ENCODE results near the gene CDIP1. TPM values are rescaled to one million over a fixed set of nuclear protein-coding genes. Genes with fewer than 3 reads are reported as not detected.
A peak's percentile ranks its signal among the peaks of the same experiment; 100 is the strongest.

The CDIP1 gene
- total and polyA plus RNA-seq, 9 of the 15 experiments (the other 6 are each of a cell fraction or from before 2014, with no cell fraction given): 0.29 TPM; not detected in 8

DNA sequence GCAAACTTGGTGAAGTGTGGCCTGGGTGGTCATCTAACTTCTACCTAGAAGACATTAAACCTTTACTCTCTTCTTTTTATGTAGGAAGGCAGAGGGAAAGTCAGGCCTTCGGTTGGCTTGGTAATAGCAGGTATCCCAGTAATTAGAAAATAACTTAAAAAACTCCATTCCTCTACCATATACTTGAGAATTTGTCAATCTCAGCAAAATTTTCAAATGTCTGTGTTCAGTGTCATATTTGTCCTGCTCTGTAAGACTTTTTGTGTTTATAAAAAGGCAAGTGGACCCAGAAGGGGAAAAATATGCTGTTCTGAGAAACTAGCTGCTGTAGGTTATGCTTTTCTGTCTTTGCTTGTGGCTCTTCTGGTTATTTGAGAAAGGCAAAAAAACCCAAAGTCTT lies 56.6 kb downstream of the CDIP1 start:
- WGBS (ENCODE audit: insufficient coverage, low coverage, missing lambda C conversion rate): 60% methylated on average over 1 of the region's 1 CpG
- peak; percentile 84 for TF ChIP-seq MAFK (IDR thresholded peaks at IDR 0.05; ENCODE audit: low read length)
- TF ChIP-seq CTCFL (IDR thresholded peaks at IDR 0.05; ENCODE audit: borderline replicate concordance, insufficient read depth, low read depth, low read length, poor library complexity, severe bottlenecking): no peak
- TF ChIP-seq C11orf30 (IDR thresholded peaks at IDR 0.05; ENCODE audit: low read depth): peak; percentile 80
- peak; percentile 92 for TF ChIP-seq ZNF316 (IDR thresholded peaks at IDR 0.05)
- TF ChIP-seq MAFG (tag; conservative IDR thresholded peaks at IDR 0.05): peak; percentile 74
- no peak for TF ChIP-seq HDAC6 (IDR thresholded peaks at IDR 0.05; ENCODE audit: low read depth, low read length)
- no peak for TF ChIP-seq ZNF696 (CRISPR knock-in tag; conservative IDR thresholded peaks at IDR 0.05)
- TF ChIP-seq CCAR2 (IDR thresholded peaks at IDR 0.05; ENCODE audit: low read depth, low read length): no peak
- TF ChIP-seq ZNF444 (CRISPR knock-in tag; IDR thresholded peaks at IDR 0.05): no peak
- TF ChIP-seq MAFF (IDR thresholded peaks at IDR 0.05; ENCODE audit: low read length): peak; percentile 85
- ATAC-seq (no peak), DNase-seq (ENCODE audit: extremely low read depth in 1 of 4, low spot score in 3 of 4) (no peak), FAIRE-seq (no peak)
- Histone ChIP-seq H3K27ac (ENCODE audit: extremely low read depth, low read depth, low read length) (no peak overlapping the region), H3K36me3 (ENCODE audit: control insufficient read depth, insufficient read depth, low read length) (peaks cover 50% of the 10 kb centered on the region), H3K4me3 (no peak overlapping the region), H3K9ac (ENCODE audit: insufficient read depth in 1 of 2, low read depth in 2 of 2, low read length in 2 of 2) (no peak overlapping the region), H3K9me1 (ENCODE audit: control insufficient read depth, insufficient read depth, low read length) (peaks cover 7% of the 10 kb centered on the region), H2AFZ (ENCODE audit: low read depth, low read length) (no peak overlapping the region), H3K4me2 (ENCODE audit: insufficient read depth, low read length) (no peak overlapping the region), H3K4me1 (replicated peaks in 1 of 2; ENCODE audit: control insufficient read depth in 2 of 2, insufficient read depth in 2 of 2, low read length in 2 of 2) (peaks cover 2 to 3% of the 10 kb centered on the region in 2 experiments; a peak in 2 of 5 replicates), H4K20me1 (replicated peaks; ENCODE audit: control insufficient read depth, insufficient read depth, low read length) (no peaks in the 10 kb centered on the region), H3K9me3 (replicated peaks; ENCODE audit: control insufficient read depth, insufficient read depth, low read depth, low read length) (no peaks in the 10 kb centered on the region), H3K27me3 (ENCODE audit: control insufficient read depth in 2 of 2, insufficient read depth in 2 of 2, low read length in 2 of 2) (no peaks in the 10 kb centered on the region), H3K79me2 (ENCODE audit: control insufficient read depth, insufficient read depth, low read length) (peaks cover 49% of the 10 kb centered on the region)
- intact Hi-C loops (cut with micrococcal nuclease) (no loop called here), in situ Hi-C loops (cut with MboI) (no loop called here)
- POLR2A ChIA-PET: interaction anchor here (2.5 kb wide), 1 partner anchor 9 kb away, joined by 12 read pairs; no protein-coding TSS in a partner anchor
- no TSS peak for BruUV-seq (replicated peaks)
- CTCF ChIA-PET (ENCODE audit: low intra/inter-chr PET ratio): no interaction called here
